HG03439 (cell line): ENCODE results near the gene WSCD2.

ENCODE experiments used
- ATAC-seq: cut with Tn5 transposase; IDR thresholded peaks from one replicate; pipeline ENCODE4 v1.9.1; 2021; ENCODE audit warnings: mild to moderate bottlenecking, moderate library complexity; ENCODE audit not compliant: unreplicated experiment

Gene WSCD2

DNA sequence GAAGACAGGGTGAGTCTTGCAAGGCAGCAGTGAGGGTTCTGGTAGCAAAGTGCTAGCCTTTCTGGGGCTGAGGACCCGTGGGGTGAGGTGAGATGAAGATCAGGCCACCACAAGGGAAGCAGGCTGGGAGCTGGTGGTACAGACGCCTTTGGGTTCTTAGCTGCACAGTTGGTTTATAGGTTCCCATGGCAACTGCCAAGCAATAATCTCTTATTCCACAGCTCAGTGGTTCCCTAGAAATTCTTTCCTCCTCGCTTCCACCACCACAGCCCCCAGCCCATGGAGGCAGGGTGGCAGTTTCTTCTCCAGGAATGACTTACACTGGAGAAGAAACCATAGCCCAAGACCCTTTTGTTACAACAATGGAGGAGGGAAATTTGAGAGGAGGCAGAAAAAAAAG, 127.9 kb downstream of the WSCD2 start:
- no peak for ATAC-seq

GRCh38 chr12:108257610-108258106, 128.6 kb downstream of the WSCD2 start:
- no peak for ATAC-seq

DNA sequence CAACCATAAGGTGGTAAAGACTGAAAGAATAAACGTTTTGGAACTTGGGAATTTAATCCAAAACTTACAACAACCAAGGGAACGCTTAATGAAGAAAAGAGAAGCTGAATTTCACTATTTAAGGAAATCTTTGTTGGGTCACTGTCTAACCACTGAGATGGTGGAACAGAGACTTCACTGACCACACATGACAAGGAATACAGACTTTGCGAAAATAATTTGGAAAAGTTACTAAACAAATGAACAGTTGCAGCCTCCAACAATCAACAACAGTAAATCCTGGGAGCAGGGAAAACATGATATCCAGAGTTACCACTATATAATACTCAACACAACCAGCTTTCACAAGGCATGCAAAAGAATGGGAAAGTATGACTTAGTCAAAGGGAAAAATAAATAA, 131.0 kb downstream of the WSCD2 start:
- ATAC-seq: no peak

DNA sequence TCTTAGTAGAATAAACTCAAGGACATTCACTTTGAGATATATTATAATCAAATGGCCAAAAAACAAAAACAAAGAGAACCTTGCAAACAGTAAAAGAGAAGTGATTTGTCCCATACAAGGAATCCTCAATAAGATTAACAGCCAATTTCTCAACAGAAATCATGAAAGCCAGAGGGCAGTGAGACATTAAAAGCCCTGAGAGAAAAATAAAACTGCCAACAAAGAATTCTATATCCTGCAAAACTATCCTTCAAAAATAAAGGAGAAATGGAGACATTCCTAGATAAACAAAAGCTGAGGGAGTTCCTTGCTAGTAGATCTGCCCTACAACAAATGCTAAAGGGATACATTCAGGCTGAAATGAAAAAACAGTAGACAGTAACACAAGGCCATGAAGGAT, 131.9 kb downstream of the WSCD2 start:
- no peak for ATAC-seq

GRCh38 chr12:108265505-108265904, 136.4 kb downstream of the WSCD2 start:
- no peak for ATAC-seq

DNA sequence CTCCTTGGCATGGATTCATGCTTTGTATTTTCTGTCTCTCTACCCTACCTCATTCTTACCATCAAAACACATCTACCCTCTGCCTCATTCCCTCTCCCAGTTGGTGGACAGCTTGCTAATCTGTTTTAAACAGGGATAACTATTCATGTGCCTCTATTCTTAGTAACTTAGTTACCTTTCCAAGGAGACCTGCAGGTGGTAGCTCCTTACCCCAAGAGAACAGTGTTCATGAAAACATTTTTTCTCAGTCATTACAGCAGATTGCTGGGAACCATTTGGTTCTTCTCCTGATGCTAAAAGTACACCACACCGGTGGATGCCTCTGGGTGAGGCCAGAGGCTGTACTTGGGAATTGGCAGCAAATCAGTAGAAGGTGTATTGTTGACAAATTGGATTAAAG, 137.0 kb downstream of the WSCD2 start:
- no peak for ATAC-seq

- ATAC-seq: no peak
These were observed 138.4 kb downstream of the WSCD2 start for GRCh38 chr12:108267450-108267849.

DNA sequence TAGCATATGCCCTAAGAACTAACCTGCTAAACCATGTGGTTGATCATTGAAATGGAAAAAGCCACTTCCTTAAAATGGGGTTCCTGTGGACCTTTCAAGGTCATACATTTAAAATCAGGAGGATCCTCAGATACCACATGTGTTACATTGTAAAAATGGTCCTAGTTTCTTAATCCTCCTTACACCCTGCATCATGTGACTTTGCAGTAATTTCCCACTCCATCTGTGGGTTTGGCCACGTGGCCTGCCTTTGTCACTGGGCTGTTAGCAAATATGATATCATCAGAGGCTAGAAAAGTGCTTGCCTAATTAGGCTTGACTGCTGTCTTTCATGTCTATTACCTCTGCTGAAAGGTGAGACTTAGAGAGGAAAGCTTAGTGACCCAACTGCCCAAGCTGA, 139.3 kb downstream of the WSCD2 start:
- no peak for ATAC-seq

GRCh38 chr12:108269224-108269623, 140.1 kb downstream of the WSCD2 start:
- no peak for ATAC-seq

DNA sequence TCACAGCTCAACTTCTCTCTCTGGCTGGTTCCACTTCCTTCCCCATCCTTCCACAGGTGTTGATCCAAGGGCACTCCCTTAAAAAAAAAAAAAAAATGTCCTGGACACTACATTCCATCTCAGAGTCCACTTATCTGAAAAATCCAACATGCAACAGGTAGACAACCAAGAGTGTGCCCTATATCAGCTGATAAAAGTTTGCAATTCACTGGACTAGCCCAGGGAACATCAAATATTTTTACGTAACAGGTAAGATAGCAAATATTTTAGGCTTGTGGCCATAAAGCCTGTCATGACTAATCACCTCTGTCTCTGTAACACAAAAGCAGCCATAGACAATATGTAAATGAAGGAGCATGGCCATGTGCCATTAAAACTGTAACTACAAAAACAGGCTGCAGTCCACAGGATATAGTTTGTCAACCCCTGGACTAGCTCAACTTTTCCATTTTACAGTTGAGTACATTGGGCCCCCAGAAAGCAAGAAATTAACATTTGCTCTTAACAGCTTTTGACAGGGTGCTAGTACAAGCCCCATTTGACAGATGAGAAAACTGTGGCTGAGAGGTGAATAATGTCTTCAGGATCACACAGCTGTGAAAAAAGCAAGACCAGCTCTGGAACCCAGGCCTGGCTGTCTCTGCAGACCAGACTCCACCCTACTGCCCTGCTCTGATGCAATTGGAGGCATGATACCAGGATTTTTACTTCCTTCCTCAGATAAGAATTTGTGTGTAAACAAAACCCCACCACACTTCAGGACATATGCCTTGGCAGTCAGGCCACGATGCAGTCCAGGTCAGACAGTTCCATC, 141.2 kb downstream of the WSCD2 start:
- ATAC-seq: no peak

DNA sequence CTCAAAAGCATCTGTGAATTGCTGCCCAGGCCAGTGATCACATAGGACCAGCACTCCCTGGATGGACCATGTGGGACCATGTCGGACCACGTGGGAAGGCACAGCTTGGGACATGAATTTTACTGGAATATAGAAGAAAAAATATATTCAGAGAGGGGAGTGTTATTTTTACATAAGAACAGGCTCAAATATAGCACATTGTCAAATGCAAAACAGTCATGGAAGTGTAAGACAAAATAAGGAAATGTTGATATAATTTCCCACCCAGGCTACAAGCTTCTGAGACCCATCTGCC, 141.7 kb downstream of the WSCD2 start:
- ATAC-seq: no peak

GRCh38 chr12:108271951-108272872, 143.1 kb downstream of the WSCD2 start:
- ATAC-seq: no peak

DNA sequence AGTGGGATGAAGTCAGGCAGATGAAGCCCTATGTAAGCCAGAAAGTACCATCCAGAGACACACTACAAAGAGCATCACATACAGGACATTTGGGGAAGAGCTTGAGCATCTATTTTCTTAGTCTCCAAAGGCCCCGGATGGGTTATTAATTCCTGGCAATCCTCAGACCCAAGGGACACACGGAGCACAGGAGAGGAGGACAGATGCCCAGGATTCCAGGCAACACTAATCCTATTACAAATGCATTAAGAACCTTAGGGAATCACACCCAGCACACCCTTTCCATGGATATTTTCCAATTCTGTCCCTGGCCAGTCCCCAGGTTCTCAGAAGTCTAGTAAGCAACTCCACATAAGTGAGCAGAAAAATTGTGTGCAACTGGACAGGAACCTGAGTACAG, 144.1 kb downstream of the WSCD2 start:
- ATAC-seq: no peak

DNA sequence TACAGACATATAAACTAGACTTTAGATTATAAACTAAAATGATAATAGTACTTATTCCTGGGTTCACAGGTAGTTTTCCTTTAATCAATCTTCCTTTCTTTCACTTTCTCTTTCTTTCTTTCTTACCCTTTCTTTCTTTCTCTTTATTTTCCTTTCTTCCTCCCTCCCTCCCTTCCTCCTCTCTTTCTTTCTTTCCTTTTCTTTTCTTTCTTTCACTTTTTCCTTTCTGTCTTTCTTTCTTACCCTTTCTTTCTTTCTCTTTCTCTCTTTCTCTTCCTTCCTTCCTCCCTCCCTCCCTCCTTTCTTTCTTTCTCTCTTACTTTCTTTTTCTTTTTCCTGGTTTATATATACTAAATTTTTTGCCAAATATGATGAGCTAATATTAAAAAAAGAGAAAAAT, 148.5 kb downstream of the WSCD2 start:
- ATAC-seq: no peak

- ATAC-seq: no peak
These were observed 153.1 kb downstream of the WSCD2 start for GRCh38 chr12:108282160-108282559.

GRCh38 chr12:108282676-108283075, 153.6 kb downstream of the WSCD2 start:
- ATAC-seq: no peak

DNA sequence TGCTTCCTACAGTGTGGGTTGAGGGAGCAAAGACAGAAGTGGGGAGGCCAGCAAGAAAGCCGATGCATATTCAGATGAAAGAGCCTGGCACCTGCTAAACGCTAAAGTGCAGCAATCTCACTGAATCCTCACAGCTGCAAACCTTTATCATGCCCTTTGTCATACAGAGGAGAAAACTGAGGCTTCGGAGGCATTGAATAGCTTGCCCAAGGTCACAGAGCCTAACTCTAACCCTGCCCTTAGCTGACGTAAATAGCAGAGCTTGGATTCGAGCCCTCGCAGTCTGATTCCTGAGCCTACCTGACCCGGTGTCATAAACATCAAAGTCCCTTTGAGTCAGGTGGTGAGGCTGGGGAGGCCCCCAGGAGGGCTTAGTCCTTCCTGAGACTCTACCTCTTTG, 155.1 kb downstream of the WSCD2 start:
- no peak for ATAC-seq

GRCh38 chr12:108285016-108285415, 155.9 kb downstream of the WSCD2 start:
- no peak for ATAC-seq

DNA sequence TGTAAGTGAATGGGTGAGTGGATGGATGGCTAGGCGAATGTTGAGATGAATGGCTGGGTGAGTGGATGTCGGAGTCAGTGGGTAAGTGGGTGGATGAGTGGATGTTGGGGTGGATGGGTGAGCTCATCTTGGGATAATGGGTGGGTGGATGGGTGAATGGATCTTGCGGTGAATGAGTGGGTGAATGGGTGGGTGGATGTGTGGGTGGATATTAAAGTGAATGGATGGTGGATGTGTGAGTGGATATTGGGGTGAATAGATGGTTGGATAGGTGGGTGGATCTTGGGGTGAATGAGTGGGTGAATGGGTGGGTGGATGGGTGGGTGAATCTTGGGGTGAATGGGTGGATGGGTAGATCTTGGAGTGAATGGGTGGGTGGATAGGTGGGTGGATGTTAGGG, 158.1 kb downstream of the WSCD2 start:
- ATAC-seq: no peak

DNA sequence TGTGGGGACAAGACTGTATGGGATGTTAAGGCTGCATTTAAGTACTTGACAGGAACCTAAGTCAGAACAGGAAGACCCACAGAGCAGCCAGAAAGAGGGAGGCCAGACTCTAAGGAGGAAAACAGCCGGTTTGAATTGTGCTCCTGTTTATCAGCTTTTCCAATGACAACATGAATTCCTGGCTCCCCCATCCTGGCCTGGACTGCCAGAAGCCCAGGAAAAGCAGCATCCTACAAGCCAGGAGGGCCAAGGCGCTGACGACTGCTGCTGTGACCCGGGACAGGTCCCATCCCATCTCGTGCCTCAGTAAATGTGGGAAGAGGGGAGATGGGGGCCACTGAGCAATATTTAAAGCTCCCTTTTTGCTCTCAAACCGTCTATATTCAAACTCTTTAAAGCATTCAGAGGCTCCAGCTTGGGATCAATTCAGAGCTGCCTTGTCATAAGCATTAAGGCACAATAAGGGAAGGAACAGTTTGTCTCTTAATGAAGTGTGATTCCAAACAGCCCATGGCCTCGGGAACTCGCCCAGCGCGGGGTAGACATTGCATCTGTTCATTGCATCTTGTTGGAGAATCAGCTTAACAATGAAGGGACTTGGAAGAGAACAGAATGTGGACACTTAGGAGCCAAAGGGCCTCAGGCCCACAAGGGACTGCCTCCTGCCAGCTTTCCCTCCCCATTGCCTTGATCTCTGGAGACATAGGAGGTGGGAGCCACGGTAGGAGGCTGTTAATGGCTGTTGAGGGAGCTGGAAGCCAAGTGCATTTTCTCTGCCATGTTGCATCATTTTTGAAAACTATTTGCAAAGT, 160.5 kb downstream of the WSCD2 start:
- no peak for ATAC-seq

DNA sequence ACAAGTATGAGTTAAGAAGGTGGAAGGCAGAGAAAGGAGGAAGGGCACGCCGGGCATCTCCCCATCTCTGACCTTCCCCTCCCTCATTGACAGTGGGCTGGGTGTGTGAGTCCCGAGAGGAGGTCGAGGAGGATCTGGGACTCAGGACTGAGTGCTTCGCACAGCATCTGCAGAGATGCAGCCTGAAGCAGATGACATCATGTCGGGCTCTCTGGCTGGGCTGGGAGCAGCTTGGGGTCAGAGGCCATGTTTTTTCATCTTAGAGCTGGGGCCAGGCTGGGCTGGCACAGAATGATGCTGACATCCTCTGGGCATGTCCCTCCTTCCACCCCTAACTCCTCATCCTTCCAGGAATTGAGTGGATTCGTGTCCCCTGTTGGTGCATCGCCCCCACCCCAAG, 166.6 kb downstream of the WSCD2 start:
- no peak for ATAC-seq
